Gastrocnemius medialis (tissue), 4 donors: Measurements from ENCODE around the gene ADD3.

Source experiments
- POLR2A ChIP-seq, 2 donors: fragments of 450-650 bp; IDR thresholded peaks; one replicate each; pipeline ENCODE4 v1.6.1; 2017; ENCODE audit warnings: antibody characterized with exemption in 2 of 2, mild to moderate bottlenecking in 2 of 2, moderate library complexity in 2 of 2
- TF ChIP-seq, protein P1 (sequence below), 5 experiments: fragments of 450-650 bp in 3 of 5; fragments of 200-600 bp in 2 of 5; sonication (generic) in 2 of 5; IDR thresholded peaks in 4 of 5; conservative IDR thresholded peaks in 1 of 5; 1 replicate in 4 of 5; 2 replicates in 1 of 5; pipeline ENCODE4 v1.5.1; 2016 to 2019; ENCODE audit warnings: antibody characterized with exemption in 5 of 5, mild to moderate bottlenecking in 3 of 5, moderate library complexity in 3 of 5

DNA sequence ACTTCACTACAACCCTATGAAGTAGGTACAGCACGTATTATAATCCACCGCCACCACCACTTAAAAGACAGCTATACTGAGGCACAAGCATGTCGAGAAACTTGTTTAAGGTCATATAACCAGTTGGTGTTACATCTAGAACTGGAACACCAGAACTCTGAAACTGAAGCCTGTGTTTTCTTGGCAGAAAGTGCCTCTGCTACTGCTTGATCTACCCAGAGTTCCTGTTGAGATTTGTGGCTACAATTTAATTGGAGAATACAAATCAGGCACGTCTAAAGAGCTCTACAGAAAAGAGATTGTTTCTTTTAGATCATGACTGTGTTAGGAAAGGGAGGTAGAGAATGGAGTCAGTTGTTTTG, 4.3 kb upstream of the ADD3 start:
- TF ChIP-seq, protein P1, sequence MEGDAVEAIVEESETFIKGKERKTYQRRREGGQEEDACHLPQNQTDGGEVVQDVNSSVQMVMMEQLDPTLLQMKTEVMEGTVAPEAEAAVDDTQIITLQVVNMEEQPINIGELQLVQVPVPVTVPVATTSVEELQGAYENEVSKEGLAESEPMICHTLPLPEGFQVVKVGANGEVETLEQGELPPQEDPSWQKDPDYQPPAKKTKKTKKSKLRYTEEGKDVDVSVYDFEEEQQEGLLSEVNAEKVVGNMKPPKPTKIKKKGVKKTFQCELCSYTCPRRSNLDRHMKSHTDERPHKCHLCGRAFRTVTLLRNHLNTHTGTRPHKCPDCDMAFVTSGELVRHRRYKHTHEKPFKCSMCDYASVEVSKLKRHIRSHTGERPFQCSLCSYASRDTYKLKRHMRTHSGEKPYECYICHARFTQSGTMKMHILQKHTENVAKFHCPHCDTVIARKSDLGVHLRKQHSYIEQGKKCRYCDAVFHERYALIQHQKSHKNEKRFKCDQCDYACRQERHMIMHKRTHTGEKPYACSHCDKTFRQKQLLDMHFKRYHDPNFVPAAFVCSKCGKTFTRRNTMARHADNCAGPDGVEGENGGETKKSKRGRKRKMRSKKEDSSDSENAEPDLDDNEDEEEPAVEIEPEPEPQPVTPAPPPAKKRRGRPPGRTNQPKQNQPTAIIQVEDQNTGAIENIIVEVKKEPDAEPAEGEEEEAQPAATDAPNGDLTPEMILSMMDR (IDR thresholded peaks at IDR 0.05 in 4 of 5, conservative IDR thresholded peaks at IDR 0.05 in 1 of 5) = no peak
- TF ChIP-seq POLR2A (IDR thresholded peaks at IDR 0.05) = no peak
